AG10803 (cell line): Measurements from ENCODE around the gene CEPT1.

Experiments used
- DNase-seq: peaks from one replicate; pipeline ENCODE4 v3.0.0; 2010; ENCODE audit warnings: low read depth
- H3K4me3 ChIP-seq: 2 replicates; pipeline ENCODE4 v1.5.1; 2011; ENCODE audit warnings: mild to moderate bottlenecking, low read length, control low read depth
- CTCF ChIP-seq: conservative IDR thresholded peaks from 2 replicates; pipeline ENCODE4 v1.5.1; 2011; ENCODE audit warnings: mild to moderate bottlenecking, low read length, control low read depth, inconsistent platforms

CEPT1 gene

GRCh38 chr1:111148376-111148881 is 8.4 kb downstream of the CEPT1 start:
- no peak for DNase-seq
- no peak overlapping the region for H3K4me3 ChIP-seq
- TF ChIP-seq CTCF = no peak

DNA sequence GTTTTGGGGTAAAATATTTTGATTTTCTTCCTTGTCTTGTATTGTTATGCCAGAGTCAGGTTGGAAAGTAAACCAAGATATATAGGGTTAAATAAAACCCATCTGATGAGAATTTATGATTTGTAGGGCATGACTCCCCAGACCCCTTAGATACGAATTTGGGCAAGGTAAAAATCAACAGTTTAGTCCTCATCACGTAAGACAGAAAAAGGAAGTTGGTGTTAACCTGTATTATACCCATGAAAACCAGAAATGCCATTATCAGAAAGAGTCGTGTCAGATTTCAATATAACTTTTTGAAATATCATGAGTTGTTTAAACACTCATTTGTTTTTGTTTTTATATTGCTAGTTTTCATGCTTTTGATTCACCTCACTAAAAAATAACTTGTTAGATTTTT is 11.8 kb downstream of the CEPT1 start:
- no peak for TF ChIP-seq CTCF
- H3K4me3 ChIP-seq = no peak overlapping the region
- DNase-seq = no peak

DNA sequence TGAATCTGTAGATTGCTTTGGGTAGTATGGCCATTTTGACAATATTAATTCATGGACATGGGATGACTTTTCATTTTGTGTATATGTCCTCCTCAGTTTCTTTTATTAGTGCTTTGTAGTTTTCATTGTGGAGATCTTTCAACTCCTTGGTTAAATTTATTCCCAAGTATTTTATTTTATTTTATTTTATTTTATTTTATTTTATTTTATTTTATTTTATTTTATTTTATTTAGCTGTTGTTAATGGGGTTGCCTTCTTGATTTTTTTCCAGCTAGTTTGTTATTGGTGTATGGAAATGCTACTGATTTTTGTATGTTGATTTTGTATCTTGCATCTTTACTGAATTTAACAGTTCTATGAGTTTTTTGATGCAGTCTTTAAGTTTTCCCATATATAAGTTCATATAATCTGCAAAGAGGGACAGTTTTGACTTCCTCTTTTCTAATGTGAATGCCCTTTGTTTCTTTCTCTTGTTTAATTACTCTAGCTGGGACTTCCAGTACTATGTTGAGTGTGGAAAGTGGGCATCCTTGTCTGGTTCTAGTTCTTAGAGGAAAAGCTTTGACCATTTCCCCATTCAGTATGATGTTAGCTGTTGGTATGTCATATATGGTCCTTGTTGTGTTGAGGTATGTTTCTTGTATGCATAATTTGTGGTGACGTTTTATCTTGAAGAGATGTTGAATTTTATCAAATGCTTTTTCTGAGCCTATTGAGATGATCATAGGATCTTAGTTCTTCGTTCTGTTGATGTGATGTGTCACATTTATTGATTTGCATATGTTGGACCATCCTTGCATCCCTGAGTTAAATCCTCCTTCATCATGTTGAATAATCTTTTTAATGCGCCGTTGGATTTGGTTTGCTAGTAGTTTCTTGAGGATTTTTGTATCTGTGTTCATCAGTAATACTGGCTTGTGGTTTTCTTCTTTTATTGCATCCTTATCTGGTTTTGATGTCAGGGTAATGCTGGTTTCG is 14.3 kb downstream of the CEPT1 start:
- no peak for TF ChIP-seq CTCF
- H3K4me3 ChIP-seq = no peak overlapping the region
- no peak for DNase-seq

- DNase-seq = no peak
- TF ChIP-seq CTCF = no peak
- H3K4me3 ChIP-seq = no peak overlapping the region
These were observed 17.4 kb downstream of the CEPT1 start for GRCh38 chr1:111157431-111157830.

DNA sequence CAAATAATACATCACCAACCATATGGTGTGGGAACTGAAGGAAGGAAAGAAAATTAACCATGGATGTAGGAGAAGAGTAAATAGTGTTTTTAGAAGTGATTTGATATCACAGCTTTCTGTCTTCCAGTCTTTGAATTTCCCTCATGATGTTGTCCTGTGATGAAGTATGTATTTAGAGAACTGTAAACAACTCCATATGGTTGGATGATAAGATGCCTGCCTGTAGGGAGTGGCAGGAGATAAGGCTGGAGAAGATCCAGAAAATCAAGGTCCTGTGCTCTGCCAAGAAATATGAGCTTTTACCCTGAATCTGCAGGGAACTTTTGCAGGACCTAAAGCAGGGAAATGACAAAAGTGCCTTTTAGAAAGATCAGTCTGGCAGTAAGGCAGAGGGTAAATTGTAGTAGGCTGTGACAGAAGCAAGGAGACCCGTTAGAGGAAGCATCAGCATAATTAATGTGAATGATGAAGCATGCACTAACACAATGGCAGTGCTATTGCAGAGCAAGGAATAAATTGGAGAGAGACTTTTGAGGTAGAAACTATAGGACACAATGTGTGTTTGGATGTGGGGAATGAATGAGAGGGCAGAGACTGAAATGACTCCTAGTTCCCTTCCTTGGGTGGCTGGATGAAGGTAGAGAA is 21.9 kb downstream of the CEPT1 start:
- TF ChIP-seq CTCF = no peak
- no peak for DNase-seq
- no peak overlapping the region for H3K4me3 ChIP-seq

DNA sequence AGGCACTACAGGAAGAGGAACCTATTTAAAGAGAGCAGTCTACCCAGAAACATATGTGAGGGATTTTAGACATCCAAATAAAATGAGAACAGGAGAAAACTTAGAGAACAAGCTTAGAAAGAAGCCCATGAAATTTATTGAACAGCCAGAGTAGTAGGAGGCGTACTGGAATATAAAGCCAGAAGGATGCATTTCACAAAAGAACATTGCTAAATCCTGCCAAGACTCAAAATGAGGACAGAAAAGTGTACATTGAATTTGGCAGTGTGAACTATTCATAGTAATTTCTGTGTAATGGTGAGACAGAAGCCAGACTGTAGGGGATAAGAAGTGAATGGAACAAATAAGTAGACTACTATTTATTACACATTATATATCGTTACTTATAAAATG is 22.5 kb downstream of the CEPT1 start:
- H3K4me3 ChIP-seq = no peak overlapping the region
- no peak for DNase-seq

More for the DNA sequence above, 22.5 kb downstream of the CEPT1 start:
- TF ChIP-seq CTCF = no peak
